ENCODE data around the gene IFT20.

The IFT20 gene

GRCh38 chr17:28317966-28318758 lies 17.1 kb downstream of the IFT20 start:
- ChIA-PET POLR2A (interaction anchor here (0.5 to 0.7 kb wide), 3 partner anchors 15 to 28 kb away, joined by 3 read pairs; partner anchors contain the start of genes IFT20 and TNFAIP1), CTCF (interaction anchor here (0.9 to 1.5 kb wide), 4 partner anchors 17 to 512 kb away, joined by 3 to 8 read pairs (median 6); partner anchors contain the start of genes IFT20 and TNFAIP1)
- H3K4me3 ChIP-seq (ENCODE audit: low read depth, low read length), result peak overlapping the region; percentile 82
- TF ChIP-seq CTCF (IDR thresholded peaks at IDR 0.05; ENCODE audit: insufficient read depth, low read length, missing control alignments), result no peak
- DNase-seq (ENCODE audit: low read depth, low spot score), result no peak

GRCh38 chr17:28317099-28317965 lies 17.9 kb downstream of the IFT20 start:
- ChIA-PET CTCF (interaction anchor here (0.9 to 1.5 kb wide), 5 partner anchors 18 to 511 kb away, joined by 3 to 8 read pairs (median 6); partner anchors contain the start of genes IFT20 and TNFAIP1), POLR2A (interaction anchor here (0.7 kb wide), 1 partner anchor 18 kb away, joined by 3 read pairs; the partner anchor contains the start of genes IFT20 and TNFAIP1)
- no peak overlapping the region for H3K4me3 ChIP-seq (ENCODE audit: low read depth, low read length)
- no peak for TF ChIP-seq CTCF (IDR thresholded peaks at IDR 0.05; ENCODE audit: insufficient read depth, low read length, missing control alignments)
- DNase-seq (ENCODE audit: low read depth, low spot score), result no peak

- CTCF ChIA-PET, result interaction anchor here (0.6 to 1.3 kb wide), 3 partner anchors 32 to 260 kb away, joined by 3 read pairs; no protein-coding TSS in a partner anchor
- POLR2A ChIA-PET, result no interaction called here
- no peak for DNase-seq (ENCODE audit: low read depth, low spot score)
- TF ChIP-seq CTCF (IDR thresholded peaks at IDR 0.05; ENCODE audit: insufficient read depth, low read length, missing control alignments), result no peak
- no peak overlapping the region for H3K4me3 ChIP-seq (ENCODE audit: low read depth, low read length)
Measured at GRCh38 chr17:28315846-28316705, 19.2 kb downstream of the IFT20 start.

GRCh38 chr17:28313841-28314240 lies 21.4 kb downstream of the IFT20 start:
- CTCF ChIA-PET, result interaction anchor here (0.9 to 2.7 kb wide), 3 partner anchors 12 to 62 kb away, joined by 3 to 9 read pairs (median 4); no protein-coding TSS in a partner anchor
- DNase-seq (ENCODE audit: low read depth, low spot score), result no peak
- no peak overlapping the region for H3K4me3 ChIP-seq (ENCODE audit: low read depth, low read length)
- no peak for TF ChIP-seq CTCF (IDR thresholded peaks at IDR 0.05; ENCODE audit: insufficient read depth, low read length, missing control alignments)
- POLR2A ChIA-PET, result no interaction called here

GRCh38 chr17:28306954-28307401 lies 28.3 kb downstream of the IFT20 start:
- no peak for TF ChIP-seq CTCF (IDR thresholded peaks at IDR 0.05; ENCODE audit: insufficient read depth, low read length, missing control alignments)

More at GRCh38 chr17:28306954-28307401, 28.3 kb downstream of the IFT20 start:
- DNase-seq (ENCODE audit: low read depth, low spot score), result no peak
- CTCF ChIA-PET, result no interaction called here
- POLR2A ChIA-PET, result no interaction called here
- H3K4me3 ChIP-seq (ENCODE audit: low read depth, low read length), result no peak overlapping the region
